Lower lobe of right lung (tissue), 2 donors: ENCODE data around the gene DUSP8. TPM values are rescaled to one million over a fixed set of nuclear protein-coding genes. Genes with fewer than 3 reads are reported as not detected.
A peak's percentile ranks its signal among the peaks of the same experiment; 100 is the strongest.

Source experiments
- ATAC-seq, 2 donors: fragments of 200-7000 bp; cut with Tn5 transposase; one replicate each; pipeline ENCODE4 v1.9.1; 2020 to 2022; ENCODE audit warnings: mild to moderate bottlenecking in 2 of 2, moderate library complexity in 2 of 2
- DNase-seq: peaks from one replicate; pipeline ENCODE4 v3.0.0-alpha.2; 2020
- H3K27ac ChIP-seq: fragments of 200-600 bp; one replicate; pipeline ENCODE4 v1.8.0; 2022
- H3K27me3 ChIP-seq: fragments of 200-600 bp; one replicate; pipeline ENCODE4 v1.8.0; 2022; ENCODE audit warnings: low read depth
- H3K36me3 ChIP-seq: fragments of 200-600 bp; one replicate; pipeline ENCODE4 v1.8.0; 2022; ENCODE audit warnings: mild to moderate bottlenecking
- H3K4me1 ChIP-seq: fragments of 200-600 bp; one replicate; pipeline ENCODE4 v1.8.0; 2022
- H3K4me3 ChIP-seq: fragments of 200-600 bp; one replicate; pipeline ENCODE4 v1.8.0; 2022; ENCODE audit warnings: mild to moderate bottlenecking
- H3K9me3 ChIP-seq: fragments of 200-600 bp; one replicate; pipeline ENCODE4 v1.8.0; 2022
- CTCF ChIP-seq: fragments of 200-600 bp; IDR thresholded peaks from one replicate; pipeline ENCODE4 v1.8.0; 2022; ENCODE audit warnings: antibody characterized with exemption, mild to moderate bottlenecking
- intact Hi-C: fragments of 100-400 bp; cut with DNase I; formaldehyde crosslinking; loops from one replicate; pipeline ENCODE4 v1.11.0; 2022
- total RNA-seq: library from RNA; stranded (reverse); fragmentation: NEBNext Ultra II Directional; extraction: Animal tissue kit (Norgen Biotek cat#: 25700); gene quantifications from one replicate; pipeline ENCODE4 v1.2.1, GENCODE V29; 2021
- donor health status: DM: no; HTN: yes; CAD: no; lungs with severe emphysema.

The DUSP8 gene
- total RNA-seq, 1 donor from 2014 or later, result 8.9 TPM

GRCh38 chr11:1574238-1574932 lies 2.3 kb upstream of the DUSP8 start:
- DNase-seq, result no peak

GRCh38 chr11:1573903-1574237 lies 1.8 kb upstream of the DUSP8 start:
- H3K9me3 ChIP-seq, result no peaks in the 10 kb centered on the region
- DNase-seq, result peak; percentile 81
- intact Hi-C loops, result no loop called here
- peak overlapping the region; percentile 80 for H3K27ac ChIP-seq
- no peaks in the 10 kb centered on the region for H3K36me3 ChIP-seq
- peak; percentile 82 for ATAC-seq
- TF ChIP-seq CTCF, result no peak
- peak overlapping the region; percentile 58 for H3K4me3 ChIP-seq
- peaks cover 32% of the 10 kb centered on the region for H3K4me1 ChIP-seq
- H3K27me3 ChIP-seq, result peaks cover 7% of the 10 kb centered on the region

More at GRCh38 chr11:1574238-1574932, 2.3 kb upstream of the DUSP8 start:
- Histone ChIP-seq H3K9me3 (no peaks in the 10 kb centered on the region), H3K27me3 (peaks cover 7% of the 10 kb centered on the region), H3K36me3 (no peaks in the 10 kb centered on the region), H3K4me3 (peak overlapping the region; percentile 58), H3K4me1 (peaks cover 32% of the 10 kb centered on the region), H3K27ac (peak overlapping the region; percentile 80)
- intact Hi-C loops, result no loop called here
- ATAC-seq, result peak; percentile 67 to 75
- peak; percentile 77 for TF ChIP-seq CTCF

GRCh38 chr11:1573077-1573902 lies 1.2 kb upstream of the DUSP8 start:
- H3K27ac ChIP-seq, result peak overlapping the region; percentile 80
- no peak for TF ChIP-seq CTCF
- peaks cover 7% of the 10 kb centered on the region for H3K27me3 ChIP-seq
- peak; percentile 35 to 44 for ATAC-seq
- no peaks in the 10 kb centered on the region for H3K36me3 ChIP-seq
- DNase-seq, result no peak
- peaks cover 32% of the 10 kb centered on the region for H3K4me1 ChIP-seq
- H3K4me3 ChIP-seq, result peak overlapping the region; percentile 58
- H3K9me3 ChIP-seq, result no peaks in the 10 kb centered on the region
- intact Hi-C loops, result no loop called here

GRCh38 chr11:1571760-1572196 lies 293 bp downstream of the DUSP8 start:
- H3K36me3 ChIP-seq, result no peaks in the 10 kb centered on the region
- H3K4me3 ChIP-seq, result peak overlapping the region; percentile 56
- peaks cover 7% of the 10 kb centered on the region for H3K27me3 ChIP-seq
- ATAC-seq (no peak), DNase-seq (no peak)
- peaks cover 32% of the 10 kb centered on the region for H3K4me1 ChIP-seq
- peak overlapping the region; percentile 58 for H3K27ac ChIP-seq
- no peaks in the 10 kb centered on the region for H3K9me3 ChIP-seq
- TF ChIP-seq CTCF, result no peak
- intact Hi-C loops, result no loop called here

GRCh38 chr11:1570896-1571759 lies 943 bp downstream of the DUSP8 start:
- no peak for TF ChIP-seq CTCF
- Histone ChIP-seq H3K27me3 (peaks cover 7% of the 10 kb centered on the region), H3K27ac (peak overlapping the region; percentile 58), H3K4me3 (peak overlapping the region; percentile 56), H3K4me1 (peaks cover 32% of the 10 kb centered on the region), H3K36me3 (no peaks in the 10 kb centered on the region), H3K9me3 (no peaks in the 10 kb centered on the region)
- DNase-seq (no peak), ATAC-seq (no peak)
- intact Hi-C loops, result no loop called here
